Hepatocyte (in vitro differentiated cells): ENCODE results near the gene CD79A. TPM values are rescaled to one million over a fixed set of nuclear protein-coding genes. Genes with fewer than 3 reads are reported as not detected.

Experiments
- DNase-seq: peaks from one replicate; pipeline ENCODE4 v3.0.0-alpha.2; 2016; ENCODE audit warnings: low spot score
- H2AFZ ChIP-seq: fragments of 200-600 bp; sonication (generic); 2 replicates; pipeline ENCODE4 v1.6.0; 2016; ENCODE audit warnings: antibody characterized with exemption, mild to moderate bottlenecking
- H3K27ac ChIP-seq: fragments of 200-600 bp; sonication (generic); 2 replicates; pipeline ENCODE4 v1.5.1; 2016; ENCODE audit warnings: mild to moderate bottlenecking
- H3K27me3 ChIP-seq: fragments of 200-600 bp; sonication (generic); 2 replicates; pipeline ENCODE4 v1.6.1; 2016
- H3K36me3 ChIP-seq: fragments of 200-600 bp; sonication (generic); replicated peaks from 2 replicates; pipeline ENCODE4 v1.5.1; 2016; ENCODE audit warnings: low read depth; ENCODE audit not compliant: insufficient read depth
- H3K4me1 ChIP-seq: fragments of 200-600 bp; sonication (generic); 2 replicates; pipeline ENCODE4 v1.5.1; 2016; ENCODE audit warnings: mild to moderate bottlenecking, moderate library complexity; ENCODE audit not compliant: insufficient read depth
- H3K4me2 ChIP-seq: fragments of 200-600 bp; sonication (generic); 2 replicates; pipeline ENCODE4 v1.6.0; 2016
- H3K4me3 ChIP-seq: fragments of 200-600 bp; sonication (generic); 2 replicates; pipeline ENCODE4 v1.5.1; 2016; ENCODE audit warnings: mild to moderate bottlenecking
- H3K79me2 ChIP-seq: fragments of 200-600 bp; sonication (generic); 2 replicates; pipeline ENCODE4 v1.6.0; 2017; ENCODE audit warnings: mild to moderate bottlenecking
- H3K9me2 ChIP-seq: fragments of 200-600 bp; sonication (generic); replicated peaks from 2 replicates; pipeline ENCODE4 v1.6.0; 2017; ENCODE audit warnings: mild to moderate bottlenecking; ENCODE audit not compliant: insufficient read depth
- H3K9me3 ChIP-seq: fragments of 200-600 bp; sonication (generic); 2 replicates; pipeline ENCODE4 v1.5.1; 2016; ENCODE audit warnings: low read depth, mild to moderate bottlenecking
- H4K20me1 ChIP-seq: fragments of 200-600 bp; sonication (generic); 2 replicates; pipeline ENCODE4 v1.6.0; 2016; ENCODE audit warnings: mild to moderate bottlenecking; ENCODE audit not compliant: insufficient read depth, poor library complexity, severe bottlenecking
- EZH2 ChIP-seq: fragments of 200-600 bp; sonication (generic); IDR thresholded peaks from 2 replicates; pipeline ENCODE4 v1.6.1; 2016; ENCODE audit warnings: antibody characterized with exemption, mild to moderate bottlenecking, borderline replicate concordance
- EZH2phosphoT487 ChIP-seq: fragments of 200-600 bp; sonication (generic); IDR thresholded peaks from one replicate; pipeline ENCODE4 v1.6.1; 2018; ENCODE audit warnings: antibody characterized with exemption, mild to moderate bottlenecking, low read depth, moderate library complexity; ENCODE audit not compliant: unreplicated experiment, severe bottlenecking
- WGBS: methylation state at CpG from one replicate; pipeline ENCODE4 v1.1.6; 2016; ENCODE audit warnings: low lambda C conversion rate; ENCODE audit errors: missing lambda C conversion rate; 5-methylcytosine and 5-hydroxymethylcytosine counted together
- polyA plus RNA-seq: library from polyadenylated mRNA; unstranded; fragments of >200 nt; fragmentation: Nextera tagmentation; extraction: Ambion mirVana; gene quantifications from 2 replicates; pipeline ENCODE4 v1.2.1, GENCODE V29; 2016
- total RNA-seq: library from RNA; depleted of rRNA; stranded (reverse); fragments of >200 nt; gene quantifications from 2 replicates; pipeline ENCODE4 v1.2.3, GENCODE V29; 2014
- TF ChIP-seq, protein P1 (sequence below): fragments of 200-600 bp; sonication (generic); IDR thresholded peaks from 2 replicates; pipeline ENCODE4 v1.5.1; 2016; ENCODE audit warnings: antibody characterized with exemption, mild to moderate bottlenecking; ENCODE audit not compliant: poor library complexity

The CD79A gene
- total and polyA plus RNA-seq, 2 experiments from 2014 or later, result 0.27 to 0.37 TPM

DNA sequence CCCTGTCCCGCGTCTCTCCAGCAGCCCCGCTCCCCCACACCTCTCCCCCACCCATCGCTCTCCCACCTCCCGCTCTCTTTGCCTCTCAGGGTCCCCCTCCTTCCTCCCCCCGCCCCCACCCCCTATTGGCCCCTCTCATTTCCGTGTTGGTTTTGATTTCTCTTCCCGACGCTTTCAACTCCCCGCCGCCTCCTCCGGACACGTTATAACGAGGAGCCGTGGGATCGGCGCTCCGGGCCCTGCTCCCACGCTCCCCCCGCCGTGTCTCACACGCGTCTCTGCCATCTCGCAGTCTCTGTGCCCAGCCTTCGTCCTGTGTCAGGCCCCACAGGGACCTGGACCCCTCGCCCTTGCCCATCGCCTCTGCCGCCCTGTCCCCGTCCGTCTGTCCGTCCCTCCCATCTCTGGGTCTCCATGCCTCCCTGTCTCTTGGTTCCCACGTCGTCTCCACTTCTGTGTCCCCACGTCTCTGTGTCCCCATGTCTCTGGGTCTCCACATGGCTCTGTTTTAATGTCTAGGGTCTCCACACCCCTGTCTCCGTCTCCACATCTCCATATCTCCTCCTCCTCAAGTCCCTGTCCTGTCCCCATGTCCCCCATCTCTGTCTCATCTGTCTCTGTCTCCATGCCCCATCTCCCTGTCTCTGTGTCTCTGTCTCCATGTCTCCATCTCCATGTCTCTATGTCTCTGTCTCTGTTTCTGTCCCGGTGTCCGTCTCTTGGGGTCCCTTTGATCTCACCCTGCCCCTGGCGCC is 38.1 kb downstream of the CD79A start:
- no peak overlapping the region for H3K27ac ChIP-seq
- H4K20me1 ChIP-seq, result no peaks in the 10 kb centered on the region
- TF ChIP-seq, protein P1, sequence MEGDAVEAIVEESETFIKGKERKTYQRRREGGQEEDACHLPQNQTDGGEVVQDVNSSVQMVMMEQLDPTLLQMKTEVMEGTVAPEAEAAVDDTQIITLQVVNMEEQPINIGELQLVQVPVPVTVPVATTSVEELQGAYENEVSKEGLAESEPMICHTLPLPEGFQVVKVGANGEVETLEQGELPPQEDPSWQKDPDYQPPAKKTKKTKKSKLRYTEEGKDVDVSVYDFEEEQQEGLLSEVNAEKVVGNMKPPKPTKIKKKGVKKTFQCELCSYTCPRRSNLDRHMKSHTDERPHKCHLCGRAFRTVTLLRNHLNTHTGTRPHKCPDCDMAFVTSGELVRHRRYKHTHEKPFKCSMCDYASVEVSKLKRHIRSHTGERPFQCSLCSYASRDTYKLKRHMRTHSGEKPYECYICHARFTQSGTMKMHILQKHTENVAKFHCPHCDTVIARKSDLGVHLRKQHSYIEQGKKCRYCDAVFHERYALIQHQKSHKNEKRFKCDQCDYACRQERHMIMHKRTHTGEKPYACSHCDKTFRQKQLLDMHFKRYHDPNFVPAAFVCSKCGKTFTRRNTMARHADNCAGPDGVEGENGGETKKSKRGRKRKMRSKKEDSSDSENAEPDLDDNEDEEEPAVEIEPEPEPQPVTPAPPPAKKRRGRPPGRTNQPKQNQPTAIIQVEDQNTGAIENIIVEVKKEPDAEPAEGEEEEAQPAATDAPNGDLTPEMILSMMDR, result no peak
- TF ChIP-seq EZH2, result peak; percentile 33
- no peak for TF ChIP-seq EZH2phosphoT487
- H3K4me3 ChIP-seq, result no peak overlapping the region
- DNase-seq, result no peak
- no peaks in the 10 kb centered on the region for H3K36me3 ChIP-seq
- no peaks in the 10 kb centered on the region for H3K9me3 ChIP-seq
- no peak overlapping the region for H2AFZ ChIP-seq
- no peaks in the 10 kb centered on the region for H3K79me2 ChIP-seq
- whole genome bisulfite sequencing, result 16% methylated on average over 32 of the region's 38 CpGs
- H3K9me2 ChIP-seq, result no peaks in the 10 kb centered on the region
- no peaks in the 10 kb centered on the region for H3K4me1 ChIP-seq
- H3K27me3 ChIP-seq, result peaks cover 69% of the 10 kb centered on the region
- H3K4me2 ChIP-seq, result peak overlapping the region; percentile 54

DNA sequence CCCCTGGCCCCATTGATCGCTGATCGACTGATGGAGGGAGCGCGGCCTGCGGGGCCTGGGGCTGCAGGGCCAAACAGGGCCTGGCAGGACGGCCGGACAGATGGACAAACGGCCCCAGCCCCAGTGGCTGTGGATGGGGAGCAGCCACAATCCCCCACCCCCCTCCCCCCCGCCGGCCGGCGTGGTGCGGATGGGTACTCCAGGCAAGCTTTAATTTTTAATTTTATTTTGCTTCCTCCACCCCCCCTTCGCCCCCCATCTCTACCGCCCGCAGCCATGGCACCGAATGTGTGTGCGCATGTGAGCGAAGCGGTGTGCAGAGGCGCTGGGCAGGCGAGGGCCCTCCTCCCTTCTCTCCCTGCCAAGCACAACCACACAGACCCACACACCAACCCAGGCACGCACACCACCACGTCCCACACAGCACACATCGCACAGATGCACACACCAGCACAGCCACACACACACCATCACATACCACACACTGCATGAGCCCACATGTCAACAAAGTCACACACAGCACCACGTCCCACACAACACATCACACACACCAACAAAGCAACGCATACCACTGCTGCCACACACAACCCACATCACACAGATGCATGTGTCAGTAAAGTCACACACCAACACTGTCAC is 38.8 kb downstream of the CD79A start:
- no peak overlapping the region for H2AFZ ChIP-seq
- no peaks in the 10 kb centered on the region for H3K9me3 ChIP-seq
- TF ChIP-seq EZH2phosphoT487 (no peak), EZH2 (no peak)
- TF ChIP-seq, protein P1, result no peak
- H3K9me2 ChIP-seq, result no peaks in the 10 kb centered on the region
- no peak for DNase-seq
- no peak overlapping the region for H3K4me3 ChIP-seq
- H3K36me3 ChIP-seq, result no peaks in the 10 kb centered on the region
- no peaks in the 10 kb centered on the region for H3K79me2 ChIP-seq
- H3K4me2 ChIP-seq, result no peak overlapping the region
- H3K27me3 ChIP-seq, result peaks cover 71% of the 10 kb centered on the region
- no peak overlapping the region for H3K27ac ChIP-seq
- no peaks in the 10 kb centered on the region for H4K20me1 ChIP-seq
- 56% methylated on average over 18 of the region's 27 CpGs for WGBS
- H3K4me1 ChIP-seq, result no peaks in the 10 kb centered on the region

DNA sequence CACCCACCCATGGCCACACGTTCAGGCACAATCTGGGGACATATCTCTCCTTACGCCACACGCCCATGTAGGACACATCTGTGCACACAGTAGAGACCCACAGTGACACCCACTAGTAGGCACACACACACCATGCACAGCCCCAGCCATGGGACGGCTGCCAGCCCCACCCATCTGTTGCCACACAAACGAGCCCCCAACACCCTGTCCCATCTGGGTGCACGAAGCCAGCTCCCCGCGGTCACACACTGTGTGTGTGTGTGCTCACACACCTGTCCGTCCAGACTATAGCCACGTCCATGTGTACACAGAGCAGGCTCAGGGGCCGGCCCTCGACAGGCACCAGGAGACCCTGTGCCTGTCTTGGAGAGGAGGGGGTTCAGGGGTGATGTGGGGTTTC is 40.6 kb downstream of the CD79A start:
- Histone ChIP-seq H4K20me1 (no peaks in the 10 kb centered on the region), H3K4me3 (no peak overlapping the region), H3K27ac (no peak overlapping the region), H3K27me3 (peaks cover 71% of the 10 kb centered on the region), H3K36me3 (no peaks in the 10 kb centered on the region), H3K9me2 (no peaks in the 10 kb centered on the region), H3K79me2 (no peaks in the 10 kb centered on the region), H3K4me2 (no peak overlapping the region), H2AFZ (no peak overlapping the region), H3K4me1 (no peaks in the 10 kb centered on the region), H3K9me3 (no peaks in the 10 kb centered on the region)
- no peak for DNase-seq
- 79% methylated on average over 12 of the region's 12 CpGs for WGBS
- TF ChIP-seq, protein P1, result no peak
- TF ChIP-seq EZH2phosphoT487, result no peak
- TF ChIP-seq EZH2, result no peak
